HepG2 (cell line): ENCODE results near the gene NOM1. TPM values are rescaled to one million over a fixed set of nuclear protein-coding genes. Genes with fewer than 3 reads are reported as not detected.

Experiments
- CBFB ChIP-seq: sonication (generic); formaldehyde crosslinking; IDR thresholded peaks from 2 replicates; pipeline ENCODE4 v1.4.0; 2020; ENCODE audit warnings: missing genetic modification reagents
- FOXC1 ChIP-seq: sonication (generic); formaldehyde crosslinking; IDR thresholded peaks from 2 replicates; pipeline ENCODE4 v1.8.0; 2022; ENCODE audit warnings: mild to moderate bottlenecking, missing genetic modification reagents, borderline replicate concordance
- HOXA5 ChIP-seq: sonication (generic); formaldehyde crosslinking; IDR thresholded peaks from 2 replicates; pipeline ENCODE4 v1.4.0; 2020; ENCODE audit warnings: missing genetic modification reagents
- KAT2B ChIP-seq: fragments of 150-350 bp; IDR thresholded peaks from 2 replicates; pipeline ENCODE4 v1.6.1; 2014; ENCODE audit warnings: low read depth, low read length, borderline replicate concordance
- MEIS1 ChIP-seq: sonication (generic); formaldehyde crosslinking; IDR thresholded peaks from 2 replicates; pipeline ENCODE4 v1.9.0; 2021; ENCODE audit warnings: mild to moderate bottlenecking, missing genetic modification reagents, moderate library complexity, borderline replicate concordance
- NR2F1 ChIP-seq, 2 experiments: fragments of 450-650 bp in 1 of 2; formaldehyde crosslinking in 1 of 2; IDR thresholded peaks; 2 replicates each; pipeline versions ENCODE4 v1.5.0 to v1.6.1; 2016 to 2020; ENCODE audit warnings: mild to moderate bottlenecking in 1 of 2, missing compliant biosample characterization in 1 of 2, missing genetic modification reagents in 1 of 2, moderate library complexity in 1 of 2
- NR2F2 ChIP-seq: IDR thresholded peaks from 2 replicates; pipeline ENCODE4 v1.6.1; 2012; ENCODE audit warnings: low read depth, inconsistent platforms, borderline replicate concordance
- NR2F6 ChIP-seq, 2 experiments: IDR thresholded peaks; 2 replicates each; pipeline ENCODE4 v1.6.1; 2016; ENCODE audit warnings: antibody characterized with exemption in 1 of 2, mild to moderate bottlenecking in 1 of 2
- SOX5 ChIP-seq: IDR thresholded peaks from 2 replicates; pipeline ENCODE4 v1.6.1; 2016; ENCODE audit warnings: borderline replicate concordance
- SP5 ChIP-seq: IDR thresholded peaks from 2 replicates; pipeline ENCODE4 v1.6.1; 2016; ENCODE audit warnings: low read depth, borderline replicate concordance
- TBX2 ChIP-seq: sonication (generic); formaldehyde crosslinking; IDR thresholded peaks from 2 replicates; pipeline ENCODE4 v1.5.0; 2020; ENCODE audit warnings: missing genetic modification reagents, mild to moderate bottlenecking, borderline replicate concordance
- TCF7 ChIP-seq: sonication (generic); IDR thresholded peaks from 2 replicates; pipeline ENCODE4 v1.6.1; 2016; ENCODE audit warnings: antibody characterized with exemption, low read depth
- ZFP91 ChIP-seq: sonication (generic); formaldehyde crosslinking; IDR thresholded peaks from 2 replicates; pipeline ENCODE4 v1.9.0; 2022; ENCODE audit warnings: missing genetic modification reagents, mild to moderate bottlenecking, borderline replicate concordance
- ZNF512B ChIP-seq: sonication (generic); formaldehyde crosslinking; IDR thresholded peaks from 2 replicates; pipeline ENCODE4 v1.5.1; 2020; ENCODE audit warnings: missing genetic modification reagents, mild to moderate bottlenecking, borderline replicate concordance
- ZNF547 ChIP-seq: sonication (generic); formaldehyde crosslinking; IDR thresholded peaks from 2 replicates; pipeline ENCODE4 v1.5.1; 2020; ENCODE audit warnings: mild to moderate bottlenecking, missing genetic modification reagents
- ZNF605 ChIP-seq: sonication (generic); formaldehyde crosslinking; IDR thresholded peaks from 2 replicates; pipeline ENCODE4 v1.8.0; 2022; ENCODE audit warnings: mild to moderate bottlenecking, missing genetic modification reagents
- ZSCAN30 ChIP-seq: sonication (generic); formaldehyde crosslinking; IDR thresholded peaks from 2 replicates; pipeline ENCODE4 v1.5.0; 2020; ENCODE audit warnings: mild to moderate bottlenecking, missing genetic modification reagents
- polyA plus RNA-seq, 8 experiments: library from polyadenylated mRNA; depleted of rRNA in 3 of 8; stranded (reverse) in 7 of 8; unstranded in 1 of 8; fragments of >200 nt; fragmentation: Illumina TruSeq in 4 of 8; extraction: Trizol in 4 of 8; gene quantifications; 2 replicates each; pipeline versions ENCODE4 v1.2.1 to v1.2.3, GENCODE V29; 2011 to 2016; ENCODE audit warnings: low read depth in 4 of 8, missing spikeins in 1 of 8, mixed read lengths in 1 of 8; ENCODE audit not compliant: insufficient read depth in 1 of 8
- total RNA-seq, 5 experiments: library from RNA; depleted of rRNA; stranded (reverse); fragments of >200 nt; fragmentation: Illumina TruSeq; extraction: Trizol; gene quantifications; 2 replicates each; pipeline ENCODE4 v1.2.3, GENCODE V29; 2016; ENCODE audit warnings: low read depth in 1 of 5
- TF ChIP-seq, protein P1 (sequence below): sonication (generic); formaldehyde crosslinking; IDR thresholded peaks from 2 replicates; pipeline ENCODE4 v1.4.0; 2020; ENCODE audit warnings: missing genetic modification reagents
- TF ChIP-seq, protein P2 (sequence below): sonication (generic); formaldehyde crosslinking; IDR thresholded peaks from 2 replicates; pipeline ENCODE4 v1.4.0; 2020; ENCODE audit warnings: mild to moderate bottlenecking, missing genetic modification reagents

The NOM1 gene
- total and polyA plus RNA-seq, 2 of the 13 experiments (the other 11 are each of a cell fraction or from before 2014, with no cell fraction given) = 14.2 to 26.2 TPM

DNA sequence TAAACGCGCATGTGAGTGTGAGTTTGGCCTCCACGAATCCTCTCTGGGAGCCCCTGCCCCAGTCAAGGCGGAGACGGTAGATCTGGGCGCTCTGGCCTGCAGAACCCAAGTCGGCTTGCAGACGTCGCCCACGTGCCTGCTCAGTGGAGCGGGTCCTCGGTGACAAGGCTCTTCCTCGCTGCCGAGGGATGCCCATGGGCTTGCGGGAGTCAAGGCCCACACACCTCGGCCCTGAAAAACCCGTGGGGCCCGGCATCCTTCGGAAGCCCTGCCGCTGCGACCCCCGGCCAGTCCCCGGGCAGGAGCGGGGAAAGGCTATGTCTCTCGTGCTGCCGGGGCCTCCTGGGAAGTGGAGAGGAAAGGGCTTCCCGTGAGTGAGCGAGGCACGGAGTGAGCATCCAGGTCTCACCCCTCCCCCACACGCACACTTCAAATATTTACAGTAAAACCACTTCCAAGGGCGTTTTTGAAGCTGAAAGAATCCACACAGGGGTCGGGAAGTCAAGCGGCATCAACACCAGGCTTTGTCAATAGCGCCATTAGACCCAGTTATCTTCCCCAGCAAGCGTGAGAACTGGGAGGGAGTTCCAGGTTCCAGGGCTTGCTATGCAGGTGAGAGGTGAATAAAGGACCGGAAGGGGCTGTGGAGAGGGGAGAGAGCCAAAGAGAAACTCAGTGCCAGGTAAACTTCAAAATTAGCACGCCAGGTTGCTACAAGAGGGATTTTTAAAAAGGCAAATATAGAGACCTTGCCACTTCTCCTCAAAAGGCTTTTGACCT, 62.0 kb downstream of the NOM1 start (continued):
- TF ChIP-seq ZFP91 (CRISPR knock-in tag) = peak; percentile 64; the same call in 1 of the 2 replicates
- no peak for TF ChIP-seq ZNF547 (CRISPR knock-in tag)
- TF ChIP-seq TBX2 (CRISPR knock-in tag) = peak; percentile 99
- peak; percentile 54; the same call in 1 of the 2 replicates for TF ChIP-seq FOXC1 (CRISPR knock-in tag)
- no peak for TF ChIP-seq MEIS1
- TF ChIP-seq ZSCAN30 (CRISPR knock-in tag) = no peak
- TF ChIP-seq NR2F6 (IDR thresholded peaks at IDR 0.05) = peak; percentile 93
- TF ChIP-seq NR2F6 (CRISPR knock-in tag; IDR thresholded peaks at IDR 0.05) = peak; percentile 87
- peak; percentile 84 for TF ChIP-seq CBFB (CRISPR knock-in tag)
- TF ChIP-seq, protein P1, sequence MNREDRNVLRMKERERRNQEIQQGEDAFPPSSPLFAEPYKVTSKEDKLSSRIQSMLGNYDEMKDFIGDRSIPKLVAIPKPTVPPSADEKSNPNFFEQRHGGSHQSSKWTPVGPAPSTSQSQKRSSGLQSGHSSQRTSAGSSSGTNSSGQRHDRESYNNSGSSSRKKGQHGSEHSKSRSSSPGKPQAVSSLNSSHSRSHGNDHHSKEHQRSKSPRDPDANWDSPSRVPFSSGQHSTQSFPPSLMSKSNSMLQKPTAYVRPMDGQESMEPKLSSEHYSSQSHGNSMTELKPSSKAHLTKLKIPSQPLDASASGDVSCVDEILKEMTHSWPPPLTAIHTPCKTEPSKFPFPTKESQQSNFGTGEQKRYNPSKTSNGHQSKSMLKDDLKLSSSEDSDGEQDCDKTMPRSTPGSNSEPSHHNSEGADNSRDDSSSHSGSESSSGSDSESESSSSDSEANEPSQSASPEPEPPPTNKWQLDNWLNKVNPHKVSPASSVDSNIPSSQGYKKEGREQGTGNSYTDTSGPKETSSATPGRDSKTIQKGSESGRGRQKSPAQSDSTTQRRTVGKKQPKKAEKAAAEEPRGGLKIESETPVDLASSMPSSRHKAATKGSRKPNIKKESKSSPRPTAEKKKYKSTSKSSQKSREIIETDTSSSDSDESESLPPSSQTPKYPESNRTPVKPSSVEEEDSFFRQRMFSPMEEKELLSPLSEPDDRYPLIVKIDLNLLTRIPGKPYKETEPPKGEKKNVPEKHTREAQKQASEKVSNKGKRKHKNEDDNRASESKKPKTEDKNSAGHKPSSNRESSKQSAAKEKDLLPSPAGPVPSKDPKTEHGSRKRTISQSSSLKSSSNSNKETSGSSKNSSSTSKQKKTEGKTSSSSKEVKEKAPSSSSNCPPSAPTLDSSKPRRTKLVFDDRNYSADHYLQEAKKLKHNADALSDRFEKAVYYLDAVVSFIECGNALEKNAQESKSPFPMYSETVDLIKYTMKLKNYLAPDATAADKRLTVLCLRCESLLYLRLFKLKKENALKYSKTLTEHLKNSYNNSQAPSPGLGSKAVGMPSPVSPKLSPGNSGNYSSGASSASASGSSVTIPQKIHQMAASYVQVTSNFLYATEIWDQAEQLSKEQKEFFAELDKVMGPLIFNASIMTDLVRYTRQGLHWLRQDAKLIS (CRISPR knock-in tag) = no peak
- TF ChIP-seq HOXA5 (CRISPR knock-in tag) = peak; percentile 37; the same call in 1 of the 2 replicates
- TF ChIP-seq ZNF605 (CRISPR knock-in tag) = no peak
- no peak for TF ChIP-seq KAT2B
- peak; percentile 96 for TF ChIP-seq NR2F2
- peak; percentile 80 to 92 for TF ChIP-seq NR2F1 (CRISPR knock-in tag; IDR thresholded peaks at IDR 0.05)
- peak; percentile 73; the same call in 1 of the 2 replicates for TF ChIP-seq SOX5
- TF ChIP-seq, protein P2, sequence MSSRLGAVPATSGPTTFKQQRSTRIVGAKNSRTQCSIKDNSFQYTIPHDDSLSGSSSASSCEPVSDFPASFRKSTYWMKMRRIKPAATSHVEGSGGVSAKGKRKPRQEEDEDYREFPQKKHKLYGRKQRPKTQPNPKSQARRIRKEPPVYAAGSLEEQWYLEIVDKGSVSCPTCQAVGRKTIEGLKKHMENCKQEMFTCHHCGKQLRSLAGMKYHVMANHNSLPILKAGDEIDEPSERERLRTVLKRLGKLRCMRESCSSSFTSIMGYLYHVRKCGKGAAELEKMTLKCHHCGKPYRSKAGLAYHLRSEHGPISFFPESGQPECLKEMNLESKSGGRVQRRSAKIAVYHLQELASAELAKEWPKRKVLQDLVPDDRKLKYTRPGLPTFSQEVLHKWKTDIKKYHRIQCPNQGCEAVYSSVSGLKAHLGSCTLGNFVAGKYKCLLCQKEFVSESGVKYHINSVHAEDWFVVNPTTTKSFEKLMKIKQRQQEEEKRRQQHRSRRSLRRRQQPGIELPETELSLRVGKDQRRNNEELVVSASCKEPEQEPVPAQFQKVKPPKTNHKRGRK (CRISPR knock-in tag) = no peak
- no peak; the same call in 1 of the 2 replicates for TF ChIP-seq ZNF512B (CRISPR knock-in tag)
- TF ChIP-seq SP5 = peak; percentile 80
- peak; percentile 90 for TF ChIP-seq TCF7
